UCSD-AML1 (cell line): ENCODE data around the gene PRTG.
"Not testable (repeated sequence)": the region's sequence is repeated elsewhere in the genome, so short reads cannot be mapped to it uniquely, and the experiment has no call there.

Experiments used
- DNase-seq: peaks from one replicate; lab custom pipeline; 2025; ENCODE audit not compliant: unreplicated experiment; lab: John Stamatoyannopoulos, UW

Gene PRTG

DNA sequence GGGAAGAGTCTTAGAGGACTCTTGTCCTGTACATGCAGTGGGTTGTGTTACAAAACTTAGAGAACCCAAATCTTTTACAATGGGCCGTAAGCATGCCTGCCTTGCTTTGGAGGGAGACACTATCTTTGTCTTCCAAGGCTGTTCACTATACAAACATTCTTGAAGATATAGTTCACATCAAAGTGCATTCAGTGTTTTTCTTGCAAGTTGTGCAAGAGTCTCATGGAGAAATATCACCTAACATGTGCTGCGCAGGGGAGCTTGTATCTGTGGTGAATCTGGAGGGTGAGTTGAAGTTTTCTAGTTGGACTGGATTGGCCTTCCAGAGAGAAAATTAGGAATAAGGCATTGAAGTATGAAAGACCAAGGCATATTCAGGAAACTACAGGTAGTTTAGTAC lies 7.8 kb upstream of the PRTG start:
- DNase-seq: no peak

DNA sequence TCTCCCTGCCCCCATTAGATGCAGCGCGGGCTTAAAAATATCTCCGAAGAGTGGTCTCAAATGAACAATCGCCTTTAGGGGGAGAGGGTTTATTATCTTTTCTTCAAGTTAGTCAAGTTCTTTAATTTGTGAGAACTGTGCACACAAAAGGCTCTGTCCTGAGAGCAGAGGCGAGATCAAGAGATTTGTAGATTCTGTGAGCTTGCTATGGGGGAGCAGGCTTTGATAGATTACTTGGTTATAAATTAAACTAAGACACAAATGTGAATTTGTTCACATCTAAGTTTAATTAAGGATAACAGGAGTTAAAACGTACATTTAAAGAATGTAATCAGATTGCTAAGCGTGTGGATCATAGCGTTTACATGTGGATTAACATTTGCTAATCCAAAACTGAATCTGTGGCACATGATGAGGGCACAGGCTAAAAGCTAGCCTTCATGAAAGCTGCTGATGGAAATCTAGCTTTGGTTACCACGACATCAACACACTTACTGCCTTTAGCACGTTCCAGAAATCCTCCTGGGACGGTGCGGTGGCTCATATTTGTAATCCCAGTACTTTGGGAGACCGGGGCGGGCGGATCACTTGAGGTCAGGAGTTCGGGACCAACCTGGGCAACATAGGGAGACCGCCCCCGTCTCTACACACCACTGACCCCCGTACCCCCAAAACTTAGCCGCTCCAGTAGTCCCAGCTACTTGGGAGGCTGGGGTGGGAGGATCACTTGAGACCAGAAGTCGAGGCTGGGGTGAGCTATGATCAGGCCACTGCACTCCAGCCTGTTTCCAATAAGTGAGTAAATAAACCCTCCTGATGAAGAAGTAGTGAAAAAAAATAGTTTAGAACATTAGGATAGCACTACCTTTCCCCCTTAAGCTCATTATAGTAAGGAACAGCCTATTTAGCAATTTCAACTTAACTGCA lies 1.0 kb upstream of the PRTG start:
- DNase-seq: no peak

DNA sequence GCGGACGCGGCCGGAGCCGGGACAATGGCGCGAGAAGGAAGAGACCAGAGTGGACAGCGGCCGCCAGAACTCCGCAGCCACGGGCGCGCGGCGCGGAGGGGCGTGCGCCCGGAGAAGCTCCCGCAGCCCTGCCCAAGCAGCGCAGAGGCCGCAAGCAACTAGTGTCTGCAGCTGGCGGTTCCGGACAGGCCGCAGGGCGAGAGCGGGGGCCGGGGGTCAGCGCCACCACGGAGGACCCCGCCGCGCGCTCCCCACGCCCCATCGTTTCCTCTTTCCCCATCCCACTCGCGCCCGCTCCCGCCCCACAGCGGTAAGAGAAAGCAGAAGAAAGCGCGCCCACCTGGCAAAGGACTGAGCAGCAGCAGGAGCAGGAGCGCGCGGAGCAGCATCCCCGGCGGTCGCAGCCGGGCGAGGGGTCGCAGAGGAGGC lies 440 bp downstream of the PRTG start:
- DNase-seq: no peak

DNA sequence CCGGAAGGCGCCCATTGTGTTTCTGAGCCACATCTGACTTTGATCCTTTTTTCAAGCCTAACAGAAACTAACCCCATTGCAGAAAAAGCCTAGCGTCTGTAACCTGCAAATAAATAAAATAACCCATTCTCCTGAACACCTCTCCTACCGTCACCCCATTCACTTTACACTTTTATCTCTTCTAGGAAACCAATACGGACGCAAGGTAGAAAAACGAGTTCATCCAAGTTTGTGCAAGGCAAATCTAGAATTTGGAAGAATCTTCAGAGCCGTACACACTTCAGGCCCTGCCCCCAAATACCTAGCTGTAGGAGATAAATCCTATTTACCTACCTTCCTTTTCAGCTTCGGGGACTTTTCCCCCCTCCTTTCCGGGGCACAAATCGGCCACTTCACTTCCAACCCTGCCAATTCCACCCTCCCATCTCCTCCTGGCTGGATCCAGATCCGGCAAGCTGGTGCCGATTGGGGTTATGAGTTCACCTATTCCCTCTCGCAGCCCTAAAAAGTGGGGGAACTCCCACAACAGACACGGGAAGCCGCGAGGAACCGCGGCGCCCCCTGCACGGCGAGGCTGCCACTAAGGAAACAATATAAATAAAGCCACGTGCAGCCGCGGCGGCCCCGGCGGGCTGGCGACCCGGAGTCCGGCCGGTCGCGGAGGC lies 987 bp downstream of the PRTG start:
- no peak for DNase-seq

DNA sequence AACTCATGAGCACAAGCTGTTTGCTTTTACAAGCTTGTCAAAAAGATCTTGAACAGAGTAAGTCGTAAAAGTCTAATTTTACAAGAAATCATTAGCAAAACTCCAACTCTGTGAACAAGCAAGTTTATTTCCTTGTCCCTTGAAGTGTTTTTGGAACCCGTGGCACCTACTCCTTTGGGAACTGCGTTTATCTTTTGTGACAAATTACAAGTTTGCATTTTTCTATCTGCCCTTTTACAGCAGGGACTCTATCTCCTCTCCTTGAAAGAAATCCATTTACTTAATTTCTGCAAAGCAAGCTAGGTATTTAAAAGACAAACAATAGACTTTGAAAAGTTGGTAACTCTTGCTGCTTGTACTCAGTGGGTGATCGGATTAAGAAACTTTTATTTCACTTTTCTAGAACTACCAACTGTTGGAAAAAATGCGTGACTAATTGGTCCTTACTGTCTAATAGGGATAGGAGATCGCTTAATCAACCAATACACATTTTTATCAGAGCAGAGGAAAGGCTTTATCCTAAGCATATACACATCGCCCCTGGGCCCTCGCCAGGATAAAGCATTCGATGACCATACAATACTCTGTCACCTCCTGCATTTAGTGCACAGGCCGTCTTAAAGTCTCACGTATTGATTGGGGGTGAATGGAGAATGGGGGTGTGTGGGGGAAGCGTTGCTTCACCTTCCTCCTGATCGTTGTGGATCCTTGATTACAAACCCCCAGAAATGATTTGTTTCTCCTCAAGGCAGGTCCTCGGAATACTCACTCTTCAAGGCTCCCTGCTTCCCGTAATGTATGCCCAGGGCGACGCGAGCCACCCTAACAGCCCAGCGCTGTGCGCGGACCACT lies 1.7 kb downstream of the PRTG start:
- DNase-seq: no peak

DNA sequence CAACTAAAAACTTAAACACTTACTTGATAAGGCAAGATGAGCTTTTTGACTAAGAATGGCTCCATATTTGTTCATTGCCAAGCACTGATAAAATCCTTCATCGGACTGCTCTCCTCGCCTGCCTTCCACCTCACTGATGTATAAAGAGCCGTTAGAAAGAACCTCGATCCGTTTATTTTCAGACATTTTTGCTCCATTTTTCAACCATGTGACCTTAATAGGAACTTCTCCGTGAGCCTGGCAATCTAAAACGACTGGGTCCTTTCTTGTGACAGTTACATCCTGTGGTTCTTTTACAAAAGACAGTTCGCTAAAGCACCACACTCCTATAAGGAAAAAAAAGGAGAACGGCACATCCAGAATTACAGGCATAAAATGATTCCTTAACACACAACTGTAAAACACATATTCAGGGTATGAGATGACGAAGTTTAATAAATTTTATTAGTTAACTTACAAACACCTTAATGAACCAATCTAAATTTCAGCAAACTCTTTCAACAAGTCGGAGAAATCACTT lies 2.5 kb downstream of the PRTG start:
- no peak for DNase-seq

DNA sequence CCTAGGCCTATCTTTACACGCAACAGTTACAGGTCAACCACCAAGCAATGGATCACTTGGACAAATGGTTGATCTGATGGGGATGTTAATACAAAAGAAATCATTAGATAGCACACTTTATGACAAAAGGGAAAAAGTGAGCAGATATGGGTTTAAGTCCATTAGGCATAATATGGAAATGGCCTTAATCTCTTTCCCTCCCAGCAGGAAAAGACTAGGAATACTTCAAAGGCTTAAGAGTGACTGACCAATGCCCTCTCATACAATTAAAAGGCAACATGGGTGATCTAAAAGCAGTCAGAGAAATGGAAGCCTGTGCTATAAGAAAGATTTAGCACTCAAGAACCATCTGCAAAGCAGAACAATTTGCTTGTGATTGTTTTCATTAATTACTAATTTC lies 3.3 kb downstream of the PRTG start:
- no peak for DNase-seq

DNA sequence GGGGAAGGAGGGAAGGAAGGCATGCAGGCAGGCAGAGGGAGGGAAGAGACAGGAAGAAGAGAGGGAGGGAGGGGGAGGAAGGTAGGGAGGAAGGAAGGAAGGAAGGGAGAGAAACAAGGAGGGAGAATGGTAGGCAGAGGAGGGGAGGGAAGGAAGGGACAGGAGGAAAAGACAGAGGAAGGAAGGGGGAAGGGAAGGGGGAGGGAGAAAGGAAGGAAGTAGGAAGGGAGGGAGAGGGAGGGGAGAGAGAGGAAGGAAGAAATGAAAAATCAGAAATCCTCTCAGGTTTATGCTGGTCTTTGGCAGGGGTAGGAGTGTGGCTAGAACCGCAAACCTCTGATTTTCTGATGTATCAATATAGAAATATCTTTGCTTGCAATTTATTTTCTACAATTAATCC lies 4.2 kb downstream of the PRTG start:
- DNase-seq: no peak

DNA sequence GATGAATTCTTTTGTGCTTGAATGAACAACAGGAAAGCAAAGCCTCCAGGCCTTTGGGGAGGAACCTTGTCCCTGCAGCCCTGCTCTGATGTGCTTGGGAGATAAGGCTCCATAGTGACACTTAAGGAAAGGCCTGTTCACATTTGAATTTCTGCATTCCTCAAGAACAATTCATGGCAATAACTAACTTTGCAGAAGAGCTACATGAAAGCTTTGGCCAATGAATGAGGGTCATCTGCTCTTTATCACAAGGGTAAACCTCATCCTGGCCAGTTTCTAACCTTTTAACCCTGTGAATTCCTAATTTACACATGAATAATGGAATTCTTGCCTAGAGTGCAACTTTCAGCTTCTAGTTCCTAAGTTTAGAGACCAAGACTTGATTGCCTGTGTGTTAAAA lies 5.6 kb downstream of the PRTG start:
- no peak for DNase-seq

DNA sequence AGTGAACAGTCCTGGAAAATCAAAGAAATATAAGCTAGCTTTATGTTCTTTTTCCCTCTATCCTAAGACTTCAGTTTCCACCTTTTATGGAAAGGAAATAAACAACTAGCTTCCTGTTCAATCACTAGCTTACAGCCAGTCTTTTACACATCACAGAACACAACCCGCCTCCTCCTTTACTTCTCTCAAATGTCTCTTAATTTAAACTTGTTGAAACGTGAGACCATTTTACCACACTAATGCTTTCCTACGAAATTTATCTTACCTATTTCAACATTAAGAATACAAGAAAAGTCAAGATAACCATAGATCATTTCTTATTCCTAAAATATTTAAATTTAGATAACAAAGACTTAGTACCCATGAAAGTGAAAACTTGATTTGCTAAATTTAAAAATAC lies 6.2 kb downstream of the PRTG start:
- no peak for DNase-seq

DNA sequence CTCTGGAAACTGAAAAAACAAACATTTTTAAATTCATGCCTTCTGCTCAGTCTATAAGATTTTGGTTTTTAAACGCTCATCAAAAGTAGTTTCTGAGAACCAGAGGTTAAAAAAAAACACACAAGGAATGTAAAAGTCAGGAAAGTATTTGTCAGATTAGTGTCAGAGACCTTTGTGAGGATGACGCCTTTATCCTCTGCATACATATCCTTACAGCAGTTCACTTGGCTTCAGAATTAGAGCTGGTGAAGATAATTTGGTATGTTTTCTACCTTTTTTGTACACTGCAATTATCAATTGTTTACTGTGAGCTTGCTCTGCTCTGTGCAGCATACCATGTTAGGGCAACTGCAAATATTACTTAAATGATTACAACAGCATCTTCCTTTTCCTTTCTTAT lies 8.3 kb downstream of the PRTG start:
- no peak for DNase-seq

DNA sequence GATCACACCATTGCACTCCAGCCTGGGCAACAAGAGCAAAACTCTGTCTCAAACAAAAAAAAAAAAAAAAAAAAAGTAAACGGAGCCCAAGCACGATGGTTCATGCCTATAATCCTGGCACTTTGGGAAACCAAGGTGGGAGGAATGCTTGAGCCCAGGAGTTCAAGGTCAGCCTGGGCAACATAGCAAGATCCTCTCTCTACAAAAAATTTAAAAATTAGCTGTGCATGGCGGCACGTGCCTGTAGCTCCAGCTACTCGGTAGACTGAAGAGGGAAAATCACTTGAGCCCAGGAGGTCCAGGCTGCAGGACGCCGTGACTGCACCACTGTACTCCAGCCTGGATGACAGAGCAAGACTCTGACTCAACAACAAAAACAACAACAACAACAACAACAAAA lies 9.5 kb downstream of the PRTG start:
- DNase-seq: not testable (repeated sequence)

DNA sequence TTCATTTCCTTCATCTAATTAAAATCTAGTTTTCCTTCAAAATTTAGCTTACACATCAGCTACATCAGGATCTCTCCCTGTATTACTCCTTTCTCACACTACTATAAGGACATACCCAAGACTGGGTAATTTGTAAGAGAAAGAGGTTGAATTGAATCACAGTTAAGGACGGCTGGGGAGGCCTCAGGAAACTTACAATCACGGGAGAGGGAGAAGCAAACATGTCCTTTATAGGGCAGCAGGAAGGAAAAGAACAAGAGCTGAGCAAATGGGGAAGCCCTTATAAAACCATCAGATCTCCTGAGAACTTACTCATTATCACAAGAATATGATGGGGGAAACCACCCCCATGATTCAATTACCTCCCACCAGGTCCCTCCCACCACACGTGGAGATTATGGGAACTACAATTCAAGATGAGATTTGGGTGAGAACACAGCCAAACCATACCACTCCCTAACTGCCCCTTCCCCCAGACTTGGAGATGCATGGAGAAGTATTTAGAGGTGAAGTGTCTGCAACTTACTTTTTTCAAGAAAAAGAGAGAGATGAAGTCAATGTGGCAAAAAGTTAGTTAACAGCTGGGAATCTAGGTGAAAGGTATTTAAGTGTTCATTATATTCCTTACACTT lies 21.3 kb downstream of the PRTG start:
- DNase-seq: no peak

DNA sequence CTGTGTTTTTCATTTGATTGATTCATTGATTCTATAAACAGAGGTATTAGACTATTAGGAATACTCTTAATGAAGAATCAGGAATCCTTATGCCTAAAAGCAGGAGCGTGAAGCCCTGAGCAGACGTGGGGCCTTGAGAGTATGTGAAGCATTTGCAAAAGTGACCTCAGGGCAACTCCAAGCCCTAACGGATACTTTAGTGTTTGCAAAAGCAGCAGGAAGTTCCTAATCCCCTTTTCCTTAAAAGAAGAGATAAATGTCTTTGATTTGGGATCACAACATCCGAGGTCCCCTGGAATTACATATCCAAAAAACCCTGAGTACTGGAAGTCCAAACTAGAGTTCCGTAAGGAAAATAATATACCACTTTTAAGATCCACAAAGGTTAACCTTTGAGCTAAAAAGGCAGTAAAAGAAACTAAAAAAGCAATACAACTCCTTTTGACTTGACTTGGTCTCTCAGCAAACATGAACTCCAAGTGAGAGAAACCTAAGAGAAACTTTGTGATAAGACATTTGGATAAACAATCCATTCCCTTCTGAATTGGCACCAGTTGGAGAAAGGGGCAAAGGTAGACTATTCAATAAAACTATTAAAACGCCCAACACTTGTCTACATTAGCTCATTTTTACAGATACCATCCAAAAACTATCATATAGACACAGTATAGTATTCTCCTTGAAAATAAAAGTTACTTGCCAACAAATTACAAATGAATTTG lies 27.4 kb downstream of the PRTG start:
- DNase-seq: no peak

DNA sequence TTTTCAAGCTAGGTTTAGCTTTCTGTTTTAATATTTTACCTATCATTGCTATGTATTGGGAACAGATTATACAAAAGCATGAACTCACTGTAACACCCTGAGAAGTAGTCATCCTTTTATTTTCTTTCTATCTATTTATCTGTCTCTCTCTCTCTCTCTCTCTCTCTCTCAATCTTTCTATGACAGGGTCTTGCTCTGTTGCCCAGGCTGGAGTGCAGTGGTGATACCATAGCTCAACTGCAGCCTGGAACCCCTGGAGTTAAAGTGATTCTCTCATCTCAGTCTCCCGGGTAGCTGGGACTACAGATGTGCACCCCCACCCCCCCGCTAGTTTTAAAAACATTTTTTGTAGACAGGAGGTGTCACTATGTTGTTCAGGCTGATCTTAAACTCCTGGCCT lies 28.9 kb downstream of the PRTG start:
- DNase-seq: no peak

DNA sequence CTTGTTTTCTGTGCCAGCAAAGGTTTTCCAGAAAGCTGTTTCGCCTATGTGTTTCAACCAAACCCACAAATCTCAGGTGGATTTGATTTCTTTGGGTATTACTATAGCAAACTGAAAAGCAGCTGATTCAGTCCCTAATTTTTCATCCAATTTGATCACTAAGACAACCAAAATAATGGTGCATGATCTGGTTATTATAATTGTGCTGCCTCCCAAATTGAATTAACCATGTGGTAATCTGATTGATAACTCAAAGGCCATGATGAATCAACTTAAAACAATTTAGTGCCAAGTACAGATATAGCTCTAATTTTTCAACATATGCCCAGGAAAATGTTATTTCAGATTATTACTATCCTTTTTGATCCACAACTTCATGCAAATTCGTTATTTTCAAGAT lies 30.6 kb downstream of the PRTG start:
- DNase-seq: no peak

DNA sequence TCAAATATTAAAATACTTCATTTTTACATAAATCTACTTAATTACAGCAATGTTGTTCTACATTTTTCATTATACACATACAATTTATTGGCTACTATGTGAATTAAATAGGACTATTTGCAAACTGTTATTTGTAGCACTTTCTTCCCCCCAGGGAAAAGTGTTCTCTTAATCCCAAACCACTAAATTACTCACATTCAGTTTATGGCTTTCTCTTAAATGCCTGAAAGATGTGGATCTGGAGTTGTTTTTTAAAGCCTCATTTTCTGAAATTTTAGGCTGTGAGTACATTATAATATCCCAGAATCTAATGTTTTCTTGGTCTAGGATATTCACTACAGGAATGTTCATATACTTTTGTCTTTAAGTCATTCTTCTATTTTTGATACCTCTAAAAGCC lies 32.7 kb downstream of the PRTG start:
- DNase-seq: no peak

DNA sequence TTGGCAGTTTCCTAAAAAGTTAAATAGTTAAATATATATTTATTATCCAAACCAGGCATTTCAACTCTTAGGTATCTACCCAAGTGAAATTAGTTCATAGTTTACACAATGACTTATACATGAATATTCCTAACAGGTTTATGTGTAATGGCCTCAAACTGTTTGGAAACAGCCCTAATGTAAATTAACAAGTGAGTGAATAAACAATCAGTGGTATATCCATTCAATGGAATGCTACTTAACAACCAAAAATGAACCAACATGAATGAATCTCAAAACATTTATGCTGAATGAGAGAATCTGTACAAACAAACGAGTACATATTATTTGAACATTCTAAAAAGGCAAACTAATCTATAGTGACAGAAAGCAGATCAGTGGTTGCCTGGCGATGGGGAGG lies 33.5 kb downstream of the PRTG start:
- no peak for DNase-seq

DNA sequence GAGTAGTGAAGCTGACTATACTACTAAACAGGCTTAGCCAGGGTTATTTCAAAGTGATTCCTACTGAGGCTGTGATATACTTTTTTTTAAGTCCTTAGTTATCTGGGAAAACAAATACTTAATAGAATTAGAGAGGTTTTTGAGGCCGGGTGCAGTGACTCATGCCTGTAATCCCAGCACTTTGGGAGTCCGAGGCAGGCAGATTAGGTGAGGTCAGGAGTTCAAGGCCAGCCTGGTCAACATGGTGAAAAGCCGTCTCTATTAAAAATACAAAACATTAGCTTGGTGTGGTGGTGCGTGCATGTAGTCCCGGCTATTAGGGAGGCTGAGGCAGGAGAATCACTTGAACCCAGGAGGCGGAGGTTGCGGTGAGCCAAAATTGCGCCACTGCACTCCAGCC lies 34.2 kb downstream of the PRTG start:
- DNase-seq: no peak

DNA sequence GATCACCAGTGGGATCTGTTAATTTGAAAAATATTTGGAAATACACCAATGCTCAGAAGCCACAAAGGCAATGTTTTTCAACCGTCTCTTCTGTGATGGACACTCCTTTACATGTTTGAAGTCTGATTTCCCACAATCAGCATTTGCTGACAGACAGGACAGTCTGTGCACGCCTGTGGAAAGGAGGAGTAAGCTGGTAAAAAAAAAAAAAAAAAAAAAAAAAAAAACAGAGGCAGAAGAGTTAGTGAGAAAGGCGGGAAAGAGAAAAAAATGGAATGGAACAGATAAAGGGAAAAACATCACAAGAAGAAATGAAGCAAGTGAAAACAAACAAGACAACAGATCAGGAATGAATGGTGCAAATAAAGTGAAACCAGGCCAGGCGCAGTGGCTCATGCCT lies 35.0 kb downstream of the PRTG start:
- no peak for DNase-seq
